HG03095 (cell line): Measurements from ENCODE around the gene PNPLA7.

Source experiments
- ATAC-seq: cut with Tn5 transposase; IDR thresholded peaks from one replicate; pipeline ENCODE4 v1.9.1; 2021; ENCODE audit warnings: moderate library complexity; ENCODE audit not compliant: unreplicated experiment

PNPLA7 gene

DNA sequence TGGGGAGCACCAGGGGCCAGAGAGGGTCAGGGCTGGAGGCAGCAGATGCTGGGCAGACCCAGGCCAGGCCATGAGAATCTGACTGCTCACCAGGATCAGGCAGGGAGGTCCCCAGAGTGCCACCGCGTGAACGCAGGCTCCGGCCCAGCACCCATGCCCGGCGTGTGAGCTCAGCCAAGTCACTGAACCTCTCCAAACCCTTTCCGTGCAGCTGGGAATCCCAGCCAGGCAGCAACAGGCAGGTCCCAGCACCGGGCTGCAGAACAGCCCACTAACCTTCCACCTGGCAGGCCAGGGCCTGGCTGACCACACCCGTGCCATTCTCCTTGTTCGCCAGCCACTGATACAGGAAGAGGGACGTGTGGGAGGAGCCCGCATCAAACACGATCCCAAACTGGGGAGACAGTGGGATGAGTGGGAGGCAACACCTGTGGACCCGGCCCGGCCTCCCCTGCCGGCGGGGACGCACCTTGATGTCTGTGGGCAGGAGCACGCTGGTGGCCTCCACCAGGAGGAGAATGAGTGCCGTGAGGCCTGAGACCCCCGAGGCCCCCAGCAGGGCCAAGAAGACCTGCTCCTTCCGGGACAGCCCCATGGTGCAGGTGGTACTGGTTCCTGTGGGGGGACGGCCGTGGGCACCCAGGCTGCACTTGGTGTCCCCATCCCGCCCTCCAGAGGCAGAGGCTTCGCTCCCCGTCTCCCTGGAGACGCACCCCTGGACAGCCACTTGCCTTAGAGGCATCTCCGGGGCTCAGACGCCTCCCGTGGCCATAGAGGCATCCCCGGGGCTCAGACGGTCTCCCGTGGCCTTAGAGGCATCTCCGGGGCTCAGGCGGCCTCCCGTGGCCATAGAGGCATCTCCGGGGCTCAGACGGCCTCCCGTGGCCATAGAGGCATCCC is 112.3 kb downstream of the PNPLA7 start:
- ATAC-seq: no peak

DNA sequence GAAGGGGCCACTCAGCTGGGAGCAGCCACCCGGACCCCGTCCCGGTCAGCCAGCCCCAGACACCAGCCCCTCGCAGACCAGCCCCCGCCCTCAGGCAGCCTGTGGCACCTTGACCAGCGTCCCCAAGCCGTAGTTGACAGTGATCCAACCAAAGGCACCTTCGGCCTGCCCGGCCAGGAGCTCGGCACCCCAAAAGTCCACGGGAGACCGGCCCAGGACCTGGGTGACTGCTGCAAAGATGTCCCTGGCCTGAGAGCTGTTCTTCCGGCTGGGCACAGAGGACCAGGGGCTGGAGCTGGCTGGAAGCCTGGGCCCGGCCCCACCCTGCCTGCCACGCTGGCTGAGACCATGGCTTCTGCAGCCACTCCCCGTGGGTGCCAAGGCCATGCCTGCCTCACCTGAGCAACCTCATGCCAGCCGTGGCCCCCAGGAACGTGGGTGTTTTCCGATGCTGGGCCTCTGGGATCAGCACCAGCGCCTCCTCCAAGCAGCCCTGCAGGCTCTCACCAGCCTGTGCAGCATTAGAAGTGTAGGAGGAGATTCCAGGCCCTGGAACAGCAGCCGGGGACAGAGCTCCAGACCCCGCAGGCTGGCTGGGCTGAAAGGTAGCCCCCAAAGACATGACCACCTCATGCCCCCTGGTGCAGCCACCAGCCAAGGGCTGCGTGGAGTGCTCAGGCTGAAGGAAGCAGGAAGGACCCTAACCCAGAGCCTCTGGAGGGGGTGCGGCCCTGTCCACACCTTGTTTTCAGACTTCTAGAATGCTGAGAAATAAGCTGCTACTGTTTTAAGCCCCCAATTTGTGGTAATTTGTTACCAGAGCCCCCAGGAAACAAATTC is 113.2 kb downstream of the PNPLA7 start:
- no peak for ATAC-seq

DNA sequence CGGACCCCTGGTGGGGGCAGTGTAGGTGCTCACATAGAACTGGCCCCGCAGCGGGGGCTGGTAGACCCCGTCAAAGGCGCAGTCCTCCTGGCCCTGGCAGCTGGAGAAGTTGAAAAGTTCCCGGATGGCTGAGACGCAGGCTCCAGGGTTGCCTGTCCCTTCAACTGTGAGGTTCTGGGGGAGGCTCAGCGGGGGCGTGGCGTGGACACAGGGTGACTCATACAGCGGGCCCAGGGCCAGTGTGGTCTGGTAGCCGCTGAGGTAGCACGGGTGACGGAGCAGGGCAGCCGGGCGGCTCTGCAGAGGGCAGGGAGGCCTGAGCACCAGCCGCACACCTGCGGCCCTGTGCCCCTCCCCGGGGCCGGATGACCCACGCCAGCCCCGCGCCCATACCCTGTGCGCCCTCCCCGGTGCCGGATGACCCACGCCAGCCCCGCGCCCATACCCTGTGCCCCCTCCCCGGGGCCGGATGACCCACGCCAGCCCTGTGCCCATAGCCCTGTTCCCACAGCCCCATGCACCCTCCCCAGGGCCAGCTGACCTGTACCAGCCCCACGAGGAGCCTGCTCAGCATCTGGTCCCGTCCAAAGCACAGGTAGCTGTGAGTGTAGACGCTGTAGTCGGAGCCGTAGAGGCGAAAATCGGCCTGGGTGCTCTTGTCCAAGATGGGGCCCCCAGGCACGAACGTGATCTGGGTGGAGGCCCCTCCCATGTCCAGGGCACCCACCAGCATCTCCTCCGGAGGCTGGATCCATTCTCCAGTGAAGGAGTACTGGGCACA is 114.0 kb downstream of the PNPLA7 start:
- ATAC-seq: no peak

DNA sequence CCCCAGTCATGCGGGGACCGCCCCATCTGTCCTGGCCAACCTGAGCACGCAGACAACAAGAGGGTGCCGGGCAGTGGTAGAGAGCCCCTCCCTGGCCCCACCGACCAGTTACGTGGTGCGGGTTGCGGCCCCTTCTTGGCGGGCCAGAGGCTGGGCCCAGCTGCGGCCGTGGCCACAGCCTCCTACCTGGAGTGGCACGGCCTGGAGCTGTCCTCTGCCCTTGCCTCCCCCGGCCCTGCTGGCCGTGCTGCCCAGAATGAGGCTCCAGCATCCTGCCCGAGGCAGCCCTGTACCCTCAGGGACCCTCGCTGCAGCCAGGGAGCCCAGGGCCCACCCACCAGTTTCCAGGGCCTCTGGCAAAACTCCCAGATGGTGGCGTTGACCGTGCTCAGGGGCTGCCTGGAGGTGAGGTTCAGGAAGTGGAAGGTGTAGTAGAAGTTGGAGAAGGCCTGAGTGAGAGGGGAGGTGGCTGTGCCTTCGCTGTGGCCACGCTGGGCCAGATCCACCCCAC is 114.8 kb downstream of the PNPLA7 start:
- ATAC-seq: no peak

DNA sequence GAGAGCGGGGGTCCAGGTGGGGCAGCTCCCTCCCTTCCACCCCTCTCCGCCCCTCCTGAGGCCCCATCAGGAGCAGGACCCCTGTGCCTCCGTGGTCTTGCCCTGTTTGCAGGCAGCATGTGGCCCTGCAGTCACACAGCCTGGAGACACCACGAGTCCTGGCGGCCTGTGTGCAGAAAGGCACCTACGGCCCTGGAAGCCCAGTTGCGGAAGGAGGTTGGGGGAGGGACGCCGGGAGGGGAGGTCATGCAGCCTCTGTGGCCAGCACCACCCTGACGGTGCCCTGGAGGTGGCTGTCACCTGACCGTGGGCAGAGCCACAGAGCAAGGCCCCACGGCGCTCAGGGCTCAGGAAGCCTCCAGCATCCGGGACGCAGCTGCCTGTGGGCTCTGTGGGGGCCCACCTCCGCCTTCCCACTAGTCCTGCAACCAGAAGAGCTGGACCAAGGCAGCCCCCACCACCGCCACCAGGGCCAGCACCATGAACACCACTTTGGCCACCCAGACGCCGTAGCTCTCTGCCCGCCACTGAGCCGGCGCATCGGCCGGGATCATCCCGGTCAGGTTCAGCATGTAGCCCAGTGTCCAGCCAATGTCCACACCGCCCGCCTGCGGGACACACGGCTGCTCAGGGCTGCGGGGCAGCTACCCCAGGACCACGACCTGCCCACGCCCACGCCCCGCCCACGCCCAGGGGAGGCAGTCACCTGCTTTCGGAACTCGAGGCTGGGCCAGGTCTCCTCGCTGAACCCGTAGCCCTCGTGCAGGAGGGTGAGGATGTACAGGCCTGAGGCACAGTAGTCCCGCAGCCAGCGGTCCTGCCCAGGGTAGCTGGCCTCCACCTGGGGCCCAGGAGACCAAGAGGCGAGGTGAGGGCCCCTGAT is 115.5 kb downstream of the PNPLA7 start:
- no peak for ATAC-seq

DNA sequence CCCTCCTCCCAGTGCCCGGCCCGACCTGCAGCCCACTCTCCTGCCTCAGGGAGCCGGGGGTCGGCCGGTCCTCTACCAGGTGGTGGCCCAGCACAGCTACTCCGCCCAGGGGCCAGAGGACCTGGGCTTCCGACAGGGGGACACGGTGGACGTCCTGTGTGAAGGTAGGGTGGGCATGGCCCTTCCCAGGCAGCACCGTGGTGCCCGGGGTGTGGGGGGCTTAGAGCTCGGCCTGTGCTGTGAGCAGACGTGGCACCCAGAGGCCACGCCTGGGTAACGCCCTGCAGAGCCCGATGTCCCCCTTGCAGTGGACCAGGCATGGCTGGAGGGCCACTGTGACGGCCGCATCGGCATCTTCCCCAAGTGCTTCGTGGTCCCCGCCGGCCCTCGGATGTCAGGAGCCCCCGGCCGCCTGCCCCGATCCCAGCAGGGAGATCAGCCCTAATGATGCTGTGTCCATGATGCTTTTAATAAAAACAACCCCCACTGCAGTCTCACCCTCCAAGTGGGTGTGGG is 116.2 kb downstream of the PNPLA7 start:
- no peak for ATAC-seq

DNA sequence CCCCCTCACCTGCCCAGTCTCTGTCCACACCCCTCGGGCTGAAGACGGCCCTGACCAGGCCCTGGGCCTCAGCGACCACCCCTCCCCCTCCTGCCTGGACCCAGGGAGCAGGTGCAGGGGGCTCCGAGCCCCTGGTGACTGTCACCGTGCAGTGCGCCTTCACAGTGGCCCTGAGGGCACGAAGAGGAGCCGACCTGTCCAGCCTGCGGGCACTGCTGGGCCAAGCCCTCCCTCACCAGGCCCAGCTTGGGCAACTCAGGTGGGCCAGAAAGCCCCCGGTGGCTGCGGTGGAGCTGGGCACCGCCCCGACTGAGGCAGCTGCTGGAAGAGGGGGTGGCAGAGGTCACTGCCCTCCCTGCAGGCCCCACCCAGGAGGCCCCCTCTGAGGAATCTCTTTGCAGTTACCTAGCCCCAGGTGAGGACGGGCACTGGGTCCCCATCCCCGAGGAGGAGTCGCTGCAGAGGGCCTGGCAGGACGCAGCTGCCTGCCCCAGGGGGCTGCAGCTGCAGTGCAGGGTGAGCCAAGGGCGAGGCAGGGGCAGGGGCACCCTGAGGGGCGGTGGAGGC is 116.8 kb downstream of the PNPLA7 start:
- no peak for ATAC-seq

DNA sequence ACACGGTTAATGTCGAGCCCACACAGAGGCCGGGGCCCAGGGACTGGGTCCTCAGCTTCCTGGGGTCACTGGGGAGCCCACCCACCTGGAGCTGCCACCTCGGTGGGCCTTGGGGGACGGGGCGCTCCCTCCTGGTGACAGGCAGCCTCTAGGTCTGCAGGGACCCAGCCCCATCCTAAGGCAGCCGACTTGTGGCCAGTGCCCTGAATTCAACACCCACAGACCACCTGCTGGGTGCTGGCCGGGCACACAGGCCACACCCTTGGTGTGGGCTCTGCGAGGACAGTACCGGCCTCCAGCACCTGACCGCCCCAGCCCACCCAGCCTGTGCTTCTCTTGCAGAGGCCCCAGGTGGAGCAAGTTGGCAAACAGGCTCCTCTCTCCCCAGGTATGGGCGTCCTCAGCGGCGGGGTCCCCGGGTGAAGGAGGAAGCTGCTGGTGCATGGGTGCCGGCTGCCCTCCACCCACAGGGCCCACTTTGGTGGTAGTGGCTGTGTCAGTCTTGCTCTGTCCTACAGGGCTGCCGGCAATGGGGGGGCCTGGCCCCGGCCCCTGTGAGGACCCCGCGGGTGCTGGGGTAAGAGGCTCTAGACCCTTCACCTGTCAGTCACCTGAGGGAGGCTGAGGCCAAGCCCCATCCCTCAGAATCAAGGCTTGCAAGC is 117.4 kb downstream of the PNPLA7 start:
- no peak for ATAC-seq

DNA sequence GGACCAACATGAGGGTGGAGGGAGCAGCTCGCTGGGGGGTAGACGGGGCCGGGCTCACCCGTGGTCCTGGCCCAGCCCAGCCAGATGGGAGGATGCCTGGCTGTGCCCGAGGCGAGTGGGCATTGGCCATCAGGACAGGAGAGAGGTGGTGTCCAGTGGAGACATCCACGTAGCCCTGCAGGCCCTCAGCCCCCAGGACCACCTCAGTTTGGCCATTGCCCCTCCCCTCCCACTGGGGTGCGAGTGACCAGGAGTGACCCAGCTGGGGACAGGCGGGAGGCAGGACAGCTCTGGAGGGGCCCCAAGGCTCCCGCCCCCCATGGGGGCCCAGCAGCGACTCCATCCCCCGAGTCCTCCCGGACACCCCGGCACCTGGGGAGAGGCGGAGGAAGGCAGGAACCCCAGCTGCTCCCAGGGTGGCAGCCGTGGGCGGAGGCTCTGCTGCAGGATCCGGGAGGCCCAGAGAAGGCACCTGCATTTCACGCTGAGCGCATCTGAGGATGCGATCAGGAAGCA is 118.7 kb downstream of the PNPLA7 start:
- no peak for ATAC-seq

DNA sequence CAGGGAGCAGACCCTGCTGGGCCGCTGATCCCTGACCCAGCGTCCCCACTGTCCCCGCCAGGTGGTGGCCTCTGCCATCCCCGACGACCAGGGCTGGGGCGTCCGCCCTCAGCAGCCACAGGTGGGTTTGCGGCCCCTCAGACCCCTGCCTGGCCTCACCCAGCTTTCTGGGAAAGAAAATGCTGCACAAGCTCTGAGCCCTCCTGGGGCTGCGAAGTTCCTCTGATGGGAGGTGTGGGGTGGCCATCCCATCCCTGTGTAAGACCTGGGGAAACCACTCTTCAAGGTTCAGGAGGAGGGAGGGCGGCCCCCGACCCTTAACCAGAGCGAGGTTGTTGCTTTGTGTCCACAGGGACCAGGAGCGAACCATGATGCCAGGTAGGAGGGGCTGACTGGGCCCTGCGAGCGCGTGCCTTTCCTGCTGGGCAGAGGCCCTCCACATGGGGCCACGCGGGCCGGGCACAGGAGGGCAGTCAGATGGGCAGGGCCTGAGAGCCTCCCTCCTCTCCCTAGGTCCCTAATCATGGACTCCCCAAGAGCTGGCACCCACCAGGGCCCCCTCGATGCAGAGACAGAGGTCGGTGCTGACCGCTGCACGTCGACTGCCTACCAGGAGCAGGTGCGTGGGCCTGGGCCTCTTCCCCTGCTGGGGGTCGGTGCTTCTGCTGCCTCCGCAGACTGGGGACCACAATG is 119.3 kb downstream of the PNPLA7 start:
- no peak for ATAC-seq

DNA sequence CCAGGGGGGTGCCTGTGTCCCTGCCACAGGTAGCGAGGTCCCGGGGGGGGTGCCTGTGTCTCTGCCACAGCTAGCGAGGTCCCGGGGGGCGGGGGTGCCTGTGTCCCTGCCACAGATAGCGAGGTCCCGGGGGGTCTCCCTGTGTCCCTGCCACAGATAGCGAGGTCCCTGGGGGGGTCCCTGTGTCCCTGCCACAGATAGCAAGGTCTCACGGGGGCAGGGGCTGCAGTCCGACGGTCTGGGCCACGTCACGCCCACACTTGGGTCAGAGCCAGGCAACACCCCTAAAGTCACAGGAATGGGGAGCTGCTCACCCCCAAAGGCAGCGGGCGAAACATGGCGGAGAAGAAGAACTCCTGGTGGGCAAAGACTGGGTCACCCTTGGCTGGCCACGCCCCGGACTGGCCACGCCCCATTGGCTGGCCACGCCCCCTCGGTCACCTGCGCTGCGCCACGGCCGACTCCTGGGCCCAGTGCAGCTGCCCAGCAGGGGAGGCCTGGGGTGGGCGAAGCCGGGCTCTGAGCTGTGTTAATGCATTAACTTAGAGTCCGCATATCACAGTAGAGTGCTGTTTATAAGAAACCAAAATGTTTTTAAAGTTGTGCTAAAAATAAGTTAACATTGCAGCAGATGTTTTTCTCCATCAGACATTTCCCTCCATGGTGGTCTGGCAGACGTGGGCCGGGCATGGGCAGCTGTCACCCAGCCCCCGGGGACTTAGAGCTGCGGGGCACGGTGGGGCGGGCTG is 120.1 kb downstream of the PNPLA7 start:
- no peak for ATAC-seq

DNA sequence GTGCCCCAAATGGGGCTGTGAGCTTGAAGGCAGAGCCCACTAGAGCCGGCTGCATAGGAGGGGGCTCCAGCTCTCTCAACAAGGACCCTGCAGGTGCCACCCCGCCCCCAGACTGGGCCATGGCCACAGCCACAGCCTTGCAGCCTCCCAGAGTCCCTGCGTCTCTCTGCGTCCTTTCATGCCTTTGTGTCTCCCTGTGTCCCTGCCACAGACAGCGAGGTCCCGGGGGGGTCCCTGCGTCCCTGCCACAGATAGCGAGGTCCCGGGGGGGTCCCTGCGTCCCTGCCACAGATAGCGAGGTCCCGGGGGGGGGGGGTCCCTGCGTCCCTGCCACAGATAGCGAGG is 120.7 kb downstream of the PNPLA7 start:
- ATAC-seq: no peak

DNA sequence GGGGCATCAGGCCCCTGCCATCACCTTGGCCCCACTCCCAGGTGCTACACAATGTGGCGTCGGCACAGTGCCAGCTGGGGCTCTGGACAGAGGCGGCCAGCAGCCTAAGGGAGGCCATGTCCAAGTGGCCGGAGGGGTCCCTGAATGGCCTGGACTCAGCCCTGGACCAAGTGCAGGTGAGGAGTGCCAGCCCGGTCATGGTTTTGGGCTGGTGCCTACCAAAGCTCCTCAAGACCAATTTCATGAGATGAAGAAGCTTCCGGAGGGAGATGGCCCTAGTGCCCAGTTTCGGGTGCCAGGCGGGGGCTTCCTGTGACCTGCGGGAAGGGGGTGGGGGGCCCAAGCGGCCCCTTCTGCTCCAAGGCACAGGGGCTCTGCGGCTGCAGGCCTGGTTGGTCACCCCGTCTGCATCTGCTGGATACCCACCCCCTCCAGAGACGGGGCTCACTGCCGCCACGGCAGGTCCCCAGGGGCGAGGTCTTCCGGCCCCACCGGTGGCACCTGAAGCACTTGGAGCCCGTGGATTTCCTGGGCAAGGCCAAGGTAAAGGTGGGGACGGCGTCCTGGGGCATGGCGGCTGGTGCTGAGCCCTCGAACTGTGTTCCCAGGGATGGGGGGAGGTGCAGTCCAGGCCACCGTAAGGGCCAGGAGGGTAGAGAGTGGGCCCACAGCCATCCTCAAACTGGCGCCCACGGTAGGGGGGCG is 121.2 kb downstream of the PNPLA7 start:
- no peak for ATAC-seq

DNA sequence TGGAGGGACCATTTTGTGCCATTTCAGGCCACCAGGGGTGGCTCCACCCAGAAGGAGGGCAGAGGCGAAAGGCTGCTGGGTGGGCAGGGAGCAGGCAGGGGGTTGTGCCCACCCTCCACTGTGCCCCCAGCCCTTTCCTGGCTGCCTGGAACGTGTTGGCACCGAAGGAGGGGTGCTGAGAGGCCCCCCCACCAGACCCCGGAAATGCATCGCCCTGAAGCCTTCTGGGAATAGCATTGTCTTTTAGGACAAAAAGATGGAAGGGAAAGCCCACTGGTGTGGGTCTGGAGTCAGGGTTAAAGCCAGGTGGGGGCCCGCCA is 121.9 kb downstream of the PNPLA7 start:
- ATAC-seq: no peak

DNA sequence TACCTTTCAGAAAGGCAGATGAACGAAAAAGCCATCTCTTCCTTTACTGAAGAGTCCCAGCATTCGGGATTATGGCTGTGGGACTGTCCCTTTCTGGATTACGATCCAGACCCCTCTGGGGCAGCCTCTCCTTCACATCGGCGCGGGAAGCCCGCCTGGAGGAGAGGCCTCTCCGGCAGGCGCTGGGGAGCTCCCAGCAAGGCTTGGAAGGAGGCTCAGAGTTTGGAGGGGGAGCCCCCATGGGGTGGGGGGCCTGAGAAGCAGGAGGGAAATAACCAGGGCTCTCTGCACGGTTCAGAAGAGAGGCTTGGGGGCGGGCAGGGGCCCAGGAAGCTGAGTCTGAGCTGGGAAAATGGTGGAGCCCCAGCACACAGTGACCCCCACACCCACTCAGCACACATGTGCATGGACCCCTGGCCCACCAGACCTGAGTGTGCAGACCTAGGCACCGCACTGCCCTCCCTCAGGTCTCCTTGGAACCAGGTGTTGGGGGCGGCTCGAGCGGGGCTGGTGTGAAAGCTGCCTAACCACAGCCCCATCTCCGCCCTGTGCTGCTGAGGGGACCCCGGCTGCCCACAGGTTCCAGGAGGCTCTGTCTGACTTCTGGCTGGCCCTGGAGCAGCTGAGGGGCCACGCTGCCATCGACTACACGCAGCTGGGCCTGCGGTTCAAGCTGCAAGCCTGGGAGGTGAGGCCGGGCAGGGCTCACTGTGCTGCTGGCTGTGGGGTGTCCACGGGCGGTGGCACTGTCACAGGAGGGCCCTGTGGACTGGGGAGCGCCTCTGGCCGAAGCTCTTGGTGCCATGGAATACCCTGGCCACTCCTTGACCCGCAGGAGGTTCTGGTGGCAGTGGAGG is 122.5 kb downstream of the PNPLA7 start:
- ATAC-seq: no peak

DNA sequence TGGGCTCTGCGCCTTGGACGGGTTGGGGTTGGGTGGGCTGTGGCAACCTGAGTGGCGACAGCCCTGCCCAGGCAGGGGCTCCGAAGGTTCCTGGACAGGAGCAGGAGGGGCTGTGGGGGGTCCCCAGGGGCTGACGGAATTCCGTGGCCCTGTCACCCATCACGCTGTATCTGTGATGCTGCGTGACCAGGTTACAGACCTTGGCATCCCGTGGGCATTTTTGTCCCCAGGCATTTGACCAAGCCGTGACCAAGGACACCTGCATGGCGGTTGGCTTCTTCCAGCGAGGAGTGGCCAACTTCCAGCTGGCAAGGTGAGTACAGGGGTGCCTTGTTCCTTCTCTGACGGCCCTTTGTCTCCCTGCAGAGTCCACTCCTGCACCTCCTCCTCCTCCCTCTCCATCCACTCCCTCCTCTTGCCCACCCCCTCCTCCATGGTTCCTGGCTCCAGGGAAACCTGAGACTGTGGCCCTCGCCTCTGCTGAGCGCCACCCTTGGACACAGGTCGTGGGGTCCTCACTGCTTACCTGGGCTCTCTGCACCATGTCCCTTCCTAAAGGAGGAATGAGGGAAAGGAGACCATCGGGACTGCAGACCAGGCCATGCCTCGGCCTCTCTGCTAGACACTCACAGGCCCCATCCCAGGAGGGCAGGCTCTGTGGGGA is 124.1 kb downstream of the PNPLA7 start:
- no peak for ATAC-seq
